NCI-H1436 treated with DMSO at 0.1 percent for 48 hours (cell line): ENCODE data around the gene TMEM151B.

Experiments used
- DNase-seq: peaks from one replicate; lab custom pipeline; 2025; lab: John Stamatoyannopoulos, UW

Gene TMEM151B

DNA sequence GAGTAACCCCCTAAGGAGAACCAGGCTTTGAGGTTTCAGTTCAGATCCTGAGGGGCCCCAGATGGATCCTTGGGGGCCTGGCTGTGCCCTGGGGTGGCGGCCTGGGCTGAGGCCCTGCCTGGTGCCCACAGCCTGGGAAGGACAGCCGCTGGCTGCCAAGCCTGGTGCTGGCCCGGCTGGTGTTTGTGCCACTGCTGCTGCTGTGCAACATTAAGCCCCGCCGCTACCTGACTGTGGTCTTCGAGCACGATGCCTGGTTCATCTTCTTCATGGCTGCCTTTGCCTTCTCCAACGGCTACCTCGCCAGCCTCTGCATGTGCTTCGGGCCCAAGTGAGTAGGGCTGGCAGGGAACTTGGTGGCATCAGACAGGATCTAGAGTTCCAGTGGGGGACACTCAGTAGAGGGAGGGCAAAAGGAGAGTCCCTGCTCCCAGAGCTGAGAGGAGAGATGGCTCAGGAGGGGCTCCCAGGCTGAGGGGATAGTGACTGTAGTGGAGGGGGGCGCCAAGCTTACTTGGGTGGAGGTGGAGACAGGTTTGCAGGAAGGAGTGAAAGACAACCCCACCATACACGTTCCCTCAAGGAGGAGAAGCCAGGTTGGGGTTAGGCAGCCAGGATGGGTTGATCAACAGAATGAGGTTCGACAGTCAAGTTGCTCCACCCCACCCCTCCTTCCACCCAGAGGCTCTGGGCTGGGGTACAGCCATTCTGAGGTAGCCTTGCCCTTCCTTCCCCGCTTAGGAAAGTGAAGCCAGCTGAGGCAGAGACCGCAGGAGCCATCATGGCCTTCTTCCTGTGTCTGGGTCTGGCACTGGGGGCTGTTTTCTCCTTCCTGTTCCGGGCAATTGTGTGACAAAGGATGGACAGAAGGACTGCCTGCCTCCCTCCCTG lies 37.3 kb upstream of the TMEM151B start:
- no peak for DNase-seq

GRCh38 chr6:44233567-44234100 lies 36.6 kb upstream of the TMEM151B start:
- DNase-seq, result no peak

DNA sequence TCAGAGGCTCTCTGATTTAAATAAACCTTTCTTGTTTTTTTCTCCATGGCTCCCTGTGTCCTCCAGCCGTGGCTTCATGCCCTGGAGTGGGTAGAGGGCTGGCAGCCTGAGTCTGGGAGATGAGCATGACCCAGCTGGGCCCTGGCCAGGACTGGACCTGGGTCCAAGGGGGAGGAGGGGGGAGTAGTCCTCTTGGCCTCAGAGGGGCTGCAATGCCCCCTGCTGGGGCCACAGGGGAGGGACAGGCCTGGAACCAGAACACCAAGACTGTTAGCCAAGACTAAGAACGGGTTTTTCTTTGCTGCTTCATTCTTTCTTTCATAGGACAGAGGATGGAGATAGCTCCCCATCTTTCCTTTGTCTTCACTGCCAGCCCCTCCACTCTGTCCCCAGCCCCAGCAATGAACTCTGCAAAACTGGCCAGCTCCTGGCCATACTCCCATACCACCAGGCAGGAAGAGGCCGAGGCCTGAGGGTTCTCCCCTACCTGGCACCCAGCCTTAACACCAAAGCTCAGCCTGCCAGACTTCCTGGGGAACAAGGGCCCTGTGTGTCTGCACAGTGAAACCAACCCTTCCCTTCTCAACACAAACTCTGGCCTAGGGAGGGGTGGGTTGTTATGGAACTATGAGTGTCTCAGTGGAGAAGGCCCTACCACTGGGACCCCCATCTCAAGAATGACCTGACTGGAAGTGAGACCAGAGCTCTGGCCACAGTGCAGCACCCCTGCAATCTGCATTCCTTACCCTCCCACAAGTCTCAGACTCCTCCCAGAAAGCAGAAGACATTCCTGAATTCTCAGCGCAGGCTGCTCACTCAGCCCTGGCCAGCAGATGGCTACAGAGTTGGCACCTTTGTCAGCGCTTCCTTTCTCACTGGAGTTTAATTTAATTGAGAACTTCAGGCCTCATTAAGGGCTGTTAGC lies 35.9 kb upstream of the TMEM151B start:
- no peak for DNase-seq

DNA sequence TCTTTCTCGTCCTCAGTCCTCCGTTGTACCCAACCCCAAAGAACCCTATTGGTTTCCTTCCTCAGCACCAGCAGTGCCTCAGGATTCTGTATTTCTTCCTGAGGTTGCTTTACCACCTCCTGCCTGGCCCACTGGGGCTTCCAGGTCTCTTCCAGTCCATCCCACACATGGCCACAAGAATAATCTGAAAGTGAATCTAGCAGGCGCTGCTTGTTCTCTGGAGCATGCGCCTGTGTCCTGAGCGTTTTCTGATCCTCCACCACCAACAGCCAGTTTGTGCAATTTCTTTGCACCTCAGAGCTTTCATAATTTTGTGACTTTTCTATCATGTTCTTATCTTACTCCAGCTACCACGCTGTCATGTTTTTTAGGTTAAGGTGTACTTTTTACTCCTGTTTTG lies 35.0 kb upstream of the TMEM151B start:
- DNase-seq, result no peak

DNA sequence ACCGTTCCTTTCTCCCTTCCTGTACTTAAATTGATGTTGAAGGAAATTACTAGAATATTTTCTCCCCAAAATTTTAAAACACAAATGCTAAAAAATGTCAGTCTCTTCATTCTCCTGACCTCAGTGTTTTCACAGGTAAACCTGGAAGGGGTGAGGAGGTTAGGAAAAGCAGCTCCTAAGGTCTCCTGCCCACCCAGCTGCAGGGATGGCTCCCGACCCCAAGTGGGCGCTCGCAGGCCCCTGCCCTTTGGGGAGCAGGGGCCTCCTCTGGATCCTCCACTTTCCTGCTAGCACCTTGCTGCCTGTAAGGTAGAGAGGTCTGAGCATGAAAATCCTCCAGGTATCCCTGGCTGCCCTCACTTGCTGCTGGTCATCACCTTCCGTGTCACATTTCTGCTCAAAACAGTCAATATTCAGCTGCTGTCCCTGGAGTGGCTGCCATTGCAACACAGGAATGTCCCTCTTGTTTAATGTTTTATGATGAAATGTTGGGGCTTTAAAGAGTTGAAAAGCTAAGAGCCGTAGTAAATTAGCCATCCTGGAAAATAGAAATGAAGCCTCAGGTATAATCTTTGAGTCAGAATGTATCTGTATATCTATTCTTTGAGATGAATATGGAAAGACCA lies 34.2 kb upstream of the TMEM151B start:
- no peak for DNase-seq

DNA sequence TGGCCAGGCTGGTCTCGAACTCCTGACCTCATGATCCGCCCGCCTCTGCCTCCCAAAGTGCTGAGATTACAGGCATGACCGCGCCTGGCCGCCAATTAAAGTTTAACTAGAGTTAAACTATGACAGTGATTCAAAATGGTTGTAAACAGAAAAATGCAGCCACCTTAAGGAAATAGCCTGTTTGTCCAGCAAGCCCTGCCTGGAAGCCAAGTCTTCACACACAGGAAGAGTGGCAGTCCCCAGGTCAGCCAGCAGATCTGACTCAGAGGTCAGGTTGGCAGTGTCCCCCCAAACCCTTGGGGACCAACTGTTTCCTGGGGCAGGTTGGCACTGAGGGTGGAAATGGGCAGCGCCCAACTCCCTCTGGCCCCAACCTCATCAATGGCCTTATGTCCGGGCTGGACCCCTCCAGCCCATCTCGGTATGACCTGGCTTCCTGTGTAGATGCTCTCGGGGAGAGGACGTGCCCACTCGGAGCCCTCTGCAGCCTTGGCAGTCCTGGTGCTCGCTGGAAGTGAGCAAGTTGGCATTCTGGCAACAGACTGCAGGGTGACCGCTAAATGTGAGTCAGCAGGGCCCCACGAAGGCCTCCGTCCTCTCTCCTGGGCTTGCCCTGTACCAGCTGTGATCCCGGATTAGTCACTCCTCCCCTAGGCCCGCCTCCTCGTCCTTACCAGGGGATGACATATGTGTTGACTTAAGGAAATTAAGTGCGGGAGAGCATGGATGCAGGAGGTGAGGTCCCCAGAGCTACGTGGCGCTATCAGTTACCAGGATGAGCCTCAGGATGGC lies 33.0 kb upstream of the TMEM151B start:
- DNase-seq, result peak; percentile 67

DNA sequence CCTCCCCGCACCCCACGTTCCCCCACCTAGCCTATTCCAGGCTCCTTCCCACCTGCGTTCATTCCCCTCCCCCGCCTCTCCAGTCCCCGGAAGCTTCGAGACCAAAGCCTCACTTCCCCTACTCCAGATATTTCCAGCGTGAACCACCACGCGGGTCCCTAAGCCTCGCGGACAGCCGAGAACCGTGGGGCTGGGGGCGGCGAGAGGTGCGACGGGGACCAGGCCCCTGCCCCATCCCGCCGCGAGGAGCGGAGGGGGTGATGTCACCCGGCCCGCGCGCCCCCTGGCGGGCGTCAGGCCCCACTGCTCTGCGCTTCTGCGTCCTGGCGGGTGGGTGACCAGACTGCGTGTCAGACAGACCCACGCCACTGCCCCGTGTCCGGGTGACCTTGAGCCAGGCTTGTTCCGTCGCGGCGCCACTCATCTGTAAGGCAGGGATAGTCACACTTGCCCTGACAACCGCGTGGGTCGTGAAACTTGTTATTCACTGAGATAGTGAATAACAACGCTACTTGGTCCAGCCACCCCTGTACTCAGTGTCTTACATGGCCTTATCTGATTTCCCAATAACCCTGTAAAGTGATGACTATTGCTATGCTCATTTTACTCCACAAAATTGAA lies 32.3 kb upstream of the TMEM151B start:
- no peak for DNase-seq

DNA sequence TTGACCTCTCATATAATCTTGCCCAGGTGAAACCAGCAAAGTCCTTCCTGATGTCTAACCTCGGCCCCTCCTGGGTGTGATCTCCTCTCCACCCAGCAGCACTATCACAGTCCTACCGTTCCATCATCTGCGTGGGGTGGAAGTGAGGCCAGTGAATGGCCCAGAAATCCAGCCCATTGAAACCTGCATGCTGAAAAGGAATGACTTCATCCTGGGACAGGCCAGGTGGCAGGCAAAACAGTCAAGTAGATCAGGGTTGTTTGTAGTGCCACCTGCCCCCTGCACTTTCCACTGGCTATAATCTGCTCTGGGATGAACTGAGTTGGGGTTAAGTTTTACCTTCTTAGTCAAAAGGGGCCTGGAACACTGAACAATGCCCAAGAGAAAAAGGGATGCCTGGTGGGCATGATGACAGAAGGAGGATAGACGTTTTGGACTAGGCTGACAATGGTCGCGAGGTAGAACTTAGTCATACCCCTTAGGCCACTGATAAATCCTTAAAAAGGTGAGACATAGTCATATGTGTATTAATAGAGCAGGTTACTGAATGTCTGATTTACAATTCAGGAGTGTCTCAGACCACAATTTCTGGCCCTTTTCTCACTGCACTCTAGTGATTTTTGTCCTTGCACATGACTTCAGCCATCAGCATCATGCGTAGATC lies 31.4 kb upstream of the TMEM151B start:
- no peak for DNase-seq

DNA sequence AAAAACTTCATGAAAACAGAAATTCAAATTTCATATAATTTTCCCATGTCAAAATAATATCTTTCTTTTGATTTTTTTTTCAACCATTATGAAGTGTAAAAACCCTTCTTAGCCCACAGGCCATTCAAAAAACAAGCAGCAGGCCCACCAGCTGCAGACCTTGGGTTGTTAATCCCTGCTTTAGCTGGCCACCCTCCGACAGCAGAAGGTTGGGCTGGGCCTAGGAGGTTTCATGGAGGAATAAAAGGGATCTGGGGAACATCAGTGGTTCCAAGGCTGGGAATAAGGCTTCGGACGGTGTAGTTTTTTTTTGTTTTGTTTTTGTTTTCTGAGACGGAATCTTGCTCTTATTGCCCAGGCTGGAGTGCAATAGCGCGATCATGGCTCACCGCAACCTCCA lies 26.9 kb upstream of the TMEM151B start:
- DNase-seq, result no peak

DNA sequence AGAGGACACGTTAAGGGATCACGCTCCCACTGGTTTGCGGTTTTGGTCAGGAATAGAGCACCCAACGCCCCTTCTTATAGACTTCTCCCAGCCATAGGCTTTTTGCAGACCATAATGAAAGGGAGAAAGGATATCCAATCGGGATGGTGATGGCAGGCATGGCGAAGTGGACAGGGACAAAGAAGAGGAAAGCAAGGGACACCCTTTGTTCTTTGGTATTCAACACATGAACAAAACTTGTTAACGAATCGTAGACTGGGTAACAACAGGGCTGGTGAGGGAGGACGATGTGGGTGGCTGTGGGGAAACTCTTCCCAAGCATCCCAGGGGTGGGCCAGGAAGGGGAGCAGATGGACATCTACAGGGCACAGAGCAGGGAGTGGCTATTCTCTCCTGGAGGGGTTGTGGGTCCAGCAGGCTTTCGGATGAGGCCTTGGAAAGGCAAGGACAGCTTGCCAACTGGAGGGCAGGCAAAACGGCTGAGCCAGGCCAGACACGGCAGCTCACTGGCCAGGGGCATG lies 24.8 kb upstream of the TMEM151B start:
- DNase-seq, result no peak

GRCh38 chr6:44245912-44246662 lies 24.2 kb upstream of the TMEM151B start:
- DNase-seq, result no peak

DNA sequence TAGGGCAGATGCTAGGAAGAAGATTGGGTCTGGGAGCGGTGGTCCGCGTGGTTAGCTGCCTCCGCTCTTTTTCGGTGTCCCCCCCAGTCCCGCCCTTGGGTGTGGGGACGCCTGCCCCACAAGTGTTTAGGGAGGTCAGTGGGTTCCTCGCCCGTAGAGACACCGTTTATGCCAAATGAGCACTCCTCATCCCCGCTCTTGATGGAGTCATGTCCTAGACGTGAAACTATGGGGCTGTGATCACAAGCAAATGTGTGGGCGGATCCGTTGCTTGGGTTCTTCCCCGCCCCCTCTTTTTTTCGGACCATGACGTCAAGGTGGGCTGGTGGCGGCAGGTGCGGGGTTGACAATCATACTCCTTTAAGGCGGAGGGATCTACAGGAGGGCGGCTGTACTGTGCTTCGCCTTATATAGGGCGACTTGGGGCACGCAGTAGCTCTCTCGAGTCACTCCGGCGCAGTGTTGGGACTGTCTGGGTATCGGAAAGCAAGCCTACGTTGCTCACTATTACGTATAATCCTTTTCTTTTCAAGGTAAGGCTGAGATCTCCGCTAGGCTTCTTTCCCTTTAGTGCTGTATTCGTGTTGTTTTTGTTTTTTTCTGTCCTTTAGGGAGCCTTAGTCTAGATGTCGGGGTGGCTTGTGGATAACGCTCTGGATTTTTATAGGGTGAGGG lies 23.4 kb upstream of the TMEM151B start, which contains the start of gene HSP90AB1:
TSS of gene HSP90AB1 (plus strand) at position 439 of the 675 bp plus-strand sequence. CDS start 1,529 bp downstream, outside the sequence.
- peak; percentile 84 for DNase-seq

DNA sequence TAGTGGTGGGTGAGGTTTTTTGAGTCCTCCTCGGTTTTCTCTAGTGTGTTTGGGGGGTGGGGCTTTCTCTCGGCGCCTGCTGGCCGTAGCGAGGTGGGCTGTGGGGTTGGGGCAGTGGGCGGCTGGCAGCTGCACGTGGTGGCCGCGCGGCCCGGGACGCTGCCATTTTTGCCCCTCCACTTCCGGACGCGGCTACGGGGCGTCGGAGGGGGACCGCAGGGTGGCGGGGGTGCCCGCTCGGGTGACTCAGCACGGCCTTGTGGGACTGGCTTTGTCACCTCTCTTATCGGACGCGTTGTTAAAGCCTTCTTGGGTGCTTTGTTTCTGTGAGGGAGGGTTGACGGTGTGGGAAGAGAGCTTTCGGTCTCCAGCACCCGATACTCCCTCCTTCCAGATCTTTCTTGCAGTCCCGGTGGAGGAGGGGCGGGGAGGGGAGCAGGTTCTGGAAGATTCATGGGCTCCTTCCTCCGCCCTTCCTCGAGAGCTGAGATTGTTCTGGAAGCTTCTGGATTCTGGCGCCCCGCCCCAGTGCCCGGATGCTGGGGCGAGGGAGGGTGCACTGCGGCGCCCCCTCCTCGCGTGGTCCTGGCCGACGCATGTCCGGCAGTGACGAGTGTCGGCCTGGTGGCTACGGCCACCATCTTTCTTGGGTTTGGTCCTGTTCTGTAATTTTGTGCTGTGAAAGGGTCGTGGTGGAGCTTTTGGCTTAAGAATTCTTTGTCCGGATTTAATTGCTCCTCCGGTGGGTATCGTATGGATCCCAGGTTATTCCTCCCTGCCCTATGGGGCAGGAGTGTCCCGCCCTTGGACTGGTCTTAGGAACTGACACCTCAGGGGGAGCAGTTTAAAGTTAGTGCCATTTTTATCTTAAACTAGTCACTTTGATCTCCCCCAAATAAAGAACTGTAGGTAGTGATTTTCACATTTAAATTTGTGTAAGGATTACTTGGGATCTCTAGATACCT lies 22.6 kb upstream of the TMEM151B start:
- DNase-seq, result no peak

GRCh38 chr6:44248579-44248978 lies 21.7 kb upstream of the TMEM151B start:
- DNase-seq, result no peak

- DNase-seq, result no peak
Observed at GRCh38 chr6:44249082-44249748, 21.0 kb upstream of the TMEM151B start.

- no peak for DNase-seq
Observed at GRCh38 chr6:44250067-44250717, 20.1 kb upstream of the TMEM151B start.
